Astrocyte of the spinal cord (primary cell): ENCODE results near the gene PARP1.

Experiments used
- DNase-seq: peaks from one replicate; pipeline ENCODE4 v3.0.0; 2011; ENCODE audit warnings: low read depth, low spot score
- H3K4me3 ChIP-seq: 2 replicates; pipeline ENCODE4 v1.5.1; 2011; ENCODE audit warnings: low read depth, mild to moderate bottlenecking, low read length, moderate library complexity
- in situ Hi-C: cut with HindIII; loops from 2 replicates; pipeline ENCODE4 v1.10.0; 2017; ENCODE audit warnings: low sequenced_read_pairs
- TF ChIP-seq, protein P1 (sequence below): IDR thresholded peaks from 2 replicates; pipeline ENCODE4 v1.5.1; 2012; ENCODE audit warnings: low read depth, mild to moderate bottlenecking, low read length, inconsistent platforms

The PARP1 gene

DNA sequence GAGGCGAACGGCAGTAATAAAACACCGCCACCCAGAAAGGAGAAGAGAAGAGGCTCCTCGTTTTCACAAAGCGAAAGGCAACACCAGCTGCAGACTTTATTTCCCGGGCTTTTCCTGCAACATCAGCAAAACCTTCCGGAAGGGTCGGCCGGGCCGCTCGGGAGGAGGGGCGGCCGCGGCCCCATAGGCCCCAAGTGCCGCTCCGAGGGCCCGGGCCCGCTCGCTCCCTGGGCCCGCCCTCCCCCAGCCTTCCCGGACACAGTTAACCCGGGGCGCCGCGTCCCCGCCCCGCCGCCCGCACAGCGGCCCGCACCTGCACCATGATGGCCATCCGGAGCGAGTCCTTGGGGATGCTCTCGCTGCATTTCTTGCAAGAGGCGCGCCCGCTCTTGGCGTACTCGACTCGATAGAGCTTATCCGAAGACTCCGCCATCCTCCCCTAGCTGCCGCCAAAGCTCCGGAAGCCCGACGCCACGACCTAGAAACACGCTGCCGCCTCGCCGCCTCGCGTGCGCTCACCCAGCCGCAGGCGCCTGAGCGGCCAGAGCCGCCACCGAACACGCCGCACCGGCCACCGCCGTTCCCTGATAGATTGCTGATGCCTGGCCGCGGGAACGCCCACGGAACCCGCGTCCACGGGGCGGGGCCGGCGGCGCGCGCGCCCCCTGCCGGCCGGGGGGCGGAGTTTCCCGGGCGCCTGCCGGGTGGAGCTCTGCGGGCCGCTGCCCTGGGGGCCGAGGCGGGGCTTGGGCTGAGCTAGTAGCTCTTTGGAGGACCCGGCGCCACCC, at the start of gene PARP1:
TSS of gene PARP1 (minus strand) at position 597 of the 788 bp plus-strand sequence. CDS start at position 433, 164 bp downstream.
- TF ChIP-seq, protein P1, sequence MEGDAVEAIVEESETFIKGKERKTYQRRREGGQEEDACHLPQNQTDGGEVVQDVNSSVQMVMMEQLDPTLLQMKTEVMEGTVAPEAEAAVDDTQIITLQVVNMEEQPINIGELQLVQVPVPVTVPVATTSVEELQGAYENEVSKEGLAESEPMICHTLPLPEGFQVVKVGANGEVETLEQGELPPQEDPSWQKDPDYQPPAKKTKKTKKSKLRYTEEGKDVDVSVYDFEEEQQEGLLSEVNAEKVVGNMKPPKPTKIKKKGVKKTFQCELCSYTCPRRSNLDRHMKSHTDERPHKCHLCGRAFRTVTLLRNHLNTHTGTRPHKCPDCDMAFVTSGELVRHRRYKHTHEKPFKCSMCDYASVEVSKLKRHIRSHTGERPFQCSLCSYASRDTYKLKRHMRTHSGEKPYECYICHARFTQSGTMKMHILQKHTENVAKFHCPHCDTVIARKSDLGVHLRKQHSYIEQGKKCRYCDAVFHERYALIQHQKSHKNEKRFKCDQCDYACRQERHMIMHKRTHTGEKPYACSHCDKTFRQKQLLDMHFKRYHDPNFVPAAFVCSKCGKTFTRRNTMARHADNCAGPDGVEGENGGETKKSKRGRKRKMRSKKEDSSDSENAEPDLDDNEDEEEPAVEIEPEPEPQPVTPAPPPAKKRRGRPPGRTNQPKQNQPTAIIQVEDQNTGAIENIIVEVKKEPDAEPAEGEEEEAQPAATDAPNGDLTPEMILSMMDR, result peak; percentile 36
- DNase-seq, result peak; percentile 77
- in situ Hi-C loops, result no loop called here
- peak within 1 kb of the TSS; percentile 80 for H3K4me3 ChIP-seq

DNA sequence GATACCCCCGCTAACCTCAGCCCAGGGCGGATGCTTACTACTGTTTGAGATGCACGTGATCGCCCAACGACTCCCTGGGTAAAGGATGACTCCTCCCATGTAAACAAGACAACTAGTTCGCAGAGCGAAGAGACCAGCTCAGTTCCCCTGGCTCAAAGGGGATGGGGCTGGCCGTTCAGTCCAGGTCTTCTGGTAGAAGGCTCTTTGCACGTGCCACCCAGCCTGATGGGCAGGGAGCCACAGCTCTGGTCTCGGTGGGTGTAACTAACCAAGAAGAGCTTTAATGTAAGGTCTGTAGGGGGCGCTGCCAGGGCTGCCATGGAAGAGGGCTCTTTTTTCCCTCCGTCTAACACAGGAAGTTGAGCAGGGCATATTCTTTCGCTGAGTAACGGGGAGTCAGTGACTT, 49.4 kb upstream of the PARP1 start:
- H3K4me3 ChIP-seq, result no peak overlapping the region
- TF ChIP-seq, protein P1, result peak; percentile 22
- in situ Hi-C loops, result no loop called here
- DNase-seq, result no peak

DNA sequence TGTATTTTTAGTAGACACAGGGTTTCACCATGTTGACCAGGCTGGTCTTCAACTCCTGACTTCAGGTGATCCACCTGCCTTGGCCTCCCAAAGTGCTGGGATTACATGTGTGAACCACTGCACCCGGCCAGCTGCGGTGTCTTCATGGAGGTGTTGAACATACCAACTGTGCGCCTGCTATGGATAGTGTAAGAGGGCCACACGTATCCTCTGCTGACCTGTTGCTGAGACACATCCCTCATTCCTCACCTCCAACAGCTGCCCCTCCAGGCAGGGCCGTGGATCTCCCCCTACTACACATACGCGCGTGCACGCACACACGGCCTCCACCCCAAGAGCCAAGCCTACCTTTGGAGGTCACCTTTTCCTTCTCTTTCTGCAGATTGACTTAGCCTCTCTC, 48.0 kb upstream of the PARP1 start:
- no peak for DNase-seq
- no peak overlapping the region for H3K4me3 ChIP-seq
- in situ Hi-C loops, result no loop called here
- TF ChIP-seq, protein P1, result no peak

DNA sequence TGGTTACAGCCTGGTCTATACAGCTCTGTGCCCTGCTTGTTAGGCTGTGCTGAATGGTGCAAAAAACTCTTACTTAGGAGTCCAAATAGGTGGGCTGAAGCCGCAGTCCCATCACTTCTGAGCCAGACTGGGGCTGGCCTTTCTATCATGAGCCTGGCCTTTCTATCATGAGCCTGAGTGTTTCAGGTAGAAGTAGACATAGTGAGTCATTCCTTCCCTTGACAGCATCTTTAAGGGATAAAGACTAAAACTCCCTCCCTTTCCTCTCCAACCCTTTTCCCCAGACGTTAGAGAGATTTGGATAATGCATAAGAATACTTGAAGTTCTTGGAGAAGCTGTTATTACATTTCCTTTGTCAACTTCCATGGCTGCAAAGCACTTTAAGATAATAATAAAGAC, 46.5 kb upstream of the PARP1 start:
- TF ChIP-seq, protein P1, result no peak
- no peak overlapping the region for H3K4me3 ChIP-seq
- no peak for DNase-seq
- in situ Hi-C loops, result no loop called here

DNA sequence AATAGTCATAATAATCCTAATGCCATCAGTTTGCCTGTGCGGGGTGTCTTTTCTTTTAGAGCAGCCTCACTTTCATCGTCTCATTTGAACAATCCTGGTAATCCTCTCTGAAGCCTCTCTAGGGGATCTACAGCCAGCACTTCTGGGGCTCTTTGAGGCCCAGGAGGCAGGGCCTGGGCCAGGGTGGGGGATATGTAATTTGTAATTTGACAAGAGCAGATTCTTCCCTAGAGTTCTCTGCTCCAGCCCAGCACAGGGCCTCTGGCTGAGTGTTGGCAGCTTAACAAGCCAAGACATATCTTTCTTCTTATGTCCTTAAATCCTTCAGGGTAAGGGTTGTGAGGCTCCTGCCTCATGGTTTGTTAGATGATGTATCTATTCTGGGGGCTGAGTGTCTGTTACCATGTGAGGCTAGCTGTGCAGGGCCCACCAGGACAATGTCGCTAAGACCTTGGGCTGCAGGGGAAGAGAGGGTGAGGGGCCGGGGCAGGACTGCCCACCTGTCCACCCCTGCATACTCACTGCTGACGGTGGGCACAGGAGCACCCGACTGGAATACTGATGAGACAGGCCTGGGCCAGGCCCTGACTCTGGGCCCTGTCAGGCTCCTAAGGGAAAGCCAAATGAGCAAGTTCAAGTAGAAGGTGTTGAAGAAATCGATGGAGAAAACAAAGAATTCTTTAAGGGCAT, 45.3 kb upstream of the PARP1 start:
- TF ChIP-seq, protein P1, result no peak
- no peak for DNase-seq
- in situ Hi-C loops, result no loop called here
- H3K4me3 ChIP-seq, result no peak overlapping the region

DNA sequence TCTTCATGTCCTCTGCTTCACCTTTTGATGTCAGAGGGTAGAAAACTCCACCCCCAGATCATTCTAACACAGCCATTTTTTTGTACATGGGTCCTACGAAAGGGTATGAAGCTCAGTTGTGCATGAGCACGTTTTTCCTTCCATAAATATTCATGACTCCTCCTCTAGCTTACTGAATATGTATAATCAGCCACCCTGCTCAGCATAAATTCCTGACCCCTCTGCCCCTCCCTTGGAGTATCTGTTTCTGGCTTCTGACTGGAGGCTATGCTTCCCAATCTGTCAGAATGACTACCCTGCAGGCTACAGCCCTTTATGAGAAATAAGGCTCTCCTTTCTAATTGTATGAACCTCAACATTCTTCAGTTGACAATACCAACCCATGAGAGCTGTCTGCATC, 42.8 kb upstream of the PARP1 start:
- in situ Hi-C loops, result no loop called here
- H3K4me3 ChIP-seq, result no peak overlapping the region
- TF ChIP-seq, protein P1, result no peak
- DNase-seq, result no peak
